22Rv1 (cell line): ENCODE data around the gene CPHXL.

Experiments
- H3K27ac ChIP-seq: fragments of 450-650 bp; 2 replicates; pipeline ENCODE4 v1.5.1; 2017
- ZFX ChIP-seq: fragments of 450-650 bp; IDR thresholded peaks from 2 replicates; pipeline ENCODE4 v1.6.1; 2017; ENCODE audit warnings: antibody characterized with exemption, borderline replicate concordance
- TF ChIP-seq, protein P1 (sequence below): fragments of 450-650 bp; IDR thresholded peaks from 2 replicates; pipeline ENCODE4 v1.5.1; 2017; ENCODE audit warnings: mild to moderate bottlenecking

CPHXL gene

DNA sequence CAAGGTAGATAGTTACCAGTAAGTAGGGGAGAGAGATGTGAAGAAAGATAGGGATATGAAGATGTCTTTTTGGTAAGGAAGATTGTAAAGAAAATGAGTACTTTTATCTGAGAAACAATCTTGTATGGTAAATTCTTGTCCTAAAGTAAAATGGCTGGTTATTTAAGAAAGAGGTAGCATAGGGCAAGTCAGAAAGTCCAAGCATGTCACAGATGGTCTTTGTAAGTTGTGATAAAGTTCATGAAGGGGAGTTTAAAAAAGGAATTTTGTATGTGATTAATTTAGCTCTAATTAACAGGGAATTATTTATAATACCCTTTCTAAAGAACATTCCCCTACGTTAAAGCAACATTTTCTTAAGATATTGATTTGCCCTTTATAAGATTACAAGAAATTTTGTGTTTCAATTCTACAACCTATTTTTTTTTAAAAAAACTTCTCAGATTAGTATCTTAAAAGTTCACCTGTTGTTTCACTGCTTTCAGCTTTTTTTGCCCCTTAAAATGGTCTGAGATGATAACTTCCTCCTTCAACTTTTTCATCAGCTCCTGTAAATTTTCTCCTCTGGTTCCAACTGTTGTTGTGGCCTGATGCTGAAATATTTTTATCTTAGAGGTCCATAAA, 16.2 kb upstream of the CPHXL start:
- no peak overlapping the region for H3K27ac ChIP-seq

DNA sequence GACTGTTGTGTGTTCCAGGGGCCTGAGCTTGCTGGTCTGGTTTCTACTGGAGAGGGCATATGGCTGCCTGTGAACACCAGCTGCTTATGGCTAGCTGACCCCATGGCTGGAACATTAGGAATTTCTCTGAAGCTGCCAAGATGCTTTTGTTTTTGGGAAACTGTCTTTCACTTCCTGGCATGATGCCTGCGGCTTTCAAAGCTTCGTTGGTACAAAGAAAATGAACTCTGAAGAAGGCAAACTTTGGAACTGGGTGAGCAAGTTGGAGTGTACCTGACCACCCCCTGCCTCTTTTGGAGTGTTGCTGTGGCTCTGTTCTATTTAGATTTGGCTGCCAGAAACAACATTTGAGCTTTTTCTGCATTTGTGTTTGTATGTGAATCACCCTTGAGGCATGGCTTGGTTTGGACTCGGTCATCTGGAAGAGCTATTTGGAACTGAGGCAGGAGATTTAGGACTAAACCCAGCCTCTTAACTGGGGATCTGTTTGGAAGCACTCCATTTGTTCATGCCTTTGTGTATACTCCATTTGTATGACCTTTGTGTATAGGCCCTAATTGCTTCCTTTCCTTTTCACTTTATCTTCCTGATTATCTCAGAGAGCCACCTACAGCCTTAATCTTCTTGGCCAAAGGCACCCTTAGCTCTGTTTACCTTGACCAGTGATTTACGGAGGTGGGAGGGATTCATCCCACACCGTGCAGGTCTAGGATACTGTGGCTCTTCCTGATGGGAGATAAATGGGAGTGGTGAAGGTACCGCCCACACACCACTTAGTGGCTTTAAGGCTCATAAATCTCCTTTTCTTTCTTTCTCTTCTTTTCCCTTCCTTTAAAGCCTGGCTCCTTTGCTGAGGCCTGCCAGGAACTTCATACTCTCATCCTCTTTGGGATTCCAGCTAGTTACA, 7.3 kb upstream of the CPHXL start:
- peak overlapping the region; percentile 17; the same call in 1 of the 2 replicates for H3K27ac ChIP-seq
- no peak for TF ChIP-seq ZFX
- TF ChIP-seq, protein P1, sequence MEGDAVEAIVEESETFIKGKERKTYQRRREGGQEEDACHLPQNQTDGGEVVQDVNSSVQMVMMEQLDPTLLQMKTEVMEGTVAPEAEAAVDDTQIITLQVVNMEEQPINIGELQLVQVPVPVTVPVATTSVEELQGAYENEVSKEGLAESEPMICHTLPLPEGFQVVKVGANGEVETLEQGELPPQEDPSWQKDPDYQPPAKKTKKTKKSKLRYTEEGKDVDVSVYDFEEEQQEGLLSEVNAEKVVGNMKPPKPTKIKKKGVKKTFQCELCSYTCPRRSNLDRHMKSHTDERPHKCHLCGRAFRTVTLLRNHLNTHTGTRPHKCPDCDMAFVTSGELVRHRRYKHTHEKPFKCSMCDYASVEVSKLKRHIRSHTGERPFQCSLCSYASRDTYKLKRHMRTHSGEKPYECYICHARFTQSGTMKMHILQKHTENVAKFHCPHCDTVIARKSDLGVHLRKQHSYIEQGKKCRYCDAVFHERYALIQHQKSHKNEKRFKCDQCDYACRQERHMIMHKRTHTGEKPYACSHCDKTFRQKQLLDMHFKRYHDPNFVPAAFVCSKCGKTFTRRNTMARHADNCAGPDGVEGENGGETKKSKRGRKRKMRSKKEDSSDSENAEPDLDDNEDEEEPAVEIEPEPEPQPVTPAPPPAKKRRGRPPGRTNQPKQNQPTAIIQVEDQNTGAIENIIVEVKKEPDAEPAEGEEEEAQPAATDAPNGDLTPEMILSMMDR: no peak

More for the DNA sequence above, 16.2 kb upstream of the CPHXL start:
- TF ChIP-seq, protein P1: no peak
- TF ChIP-seq ZFX: no peak

DNA sequence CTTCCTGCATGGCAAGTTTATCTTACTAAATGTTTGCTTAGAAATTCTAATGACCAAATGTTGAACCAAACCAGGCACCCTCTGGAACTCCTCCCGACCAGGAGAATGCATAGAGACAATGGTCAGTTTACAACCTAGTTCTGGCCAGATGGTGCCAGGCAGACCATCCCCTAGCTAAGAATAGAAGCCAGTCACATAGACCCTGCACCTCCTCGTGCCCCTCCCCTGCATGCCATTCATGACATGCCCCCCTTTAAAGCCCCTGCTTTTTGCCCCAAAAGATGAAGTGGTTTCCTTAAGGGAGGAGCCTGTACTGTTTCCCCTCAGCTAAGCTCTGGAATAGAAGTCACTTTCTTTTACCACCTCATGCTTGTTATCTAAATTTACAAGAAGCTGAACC, 6.6 kb upstream of the CPHXL start:
- TF ChIP-seq, protein P1: no peak
- no peak for TF ChIP-seq ZFX
- H3K27ac ChIP-seq: peak overlapping the region; percentile 17; the same call in 1 of the 2 replicates

DNA sequence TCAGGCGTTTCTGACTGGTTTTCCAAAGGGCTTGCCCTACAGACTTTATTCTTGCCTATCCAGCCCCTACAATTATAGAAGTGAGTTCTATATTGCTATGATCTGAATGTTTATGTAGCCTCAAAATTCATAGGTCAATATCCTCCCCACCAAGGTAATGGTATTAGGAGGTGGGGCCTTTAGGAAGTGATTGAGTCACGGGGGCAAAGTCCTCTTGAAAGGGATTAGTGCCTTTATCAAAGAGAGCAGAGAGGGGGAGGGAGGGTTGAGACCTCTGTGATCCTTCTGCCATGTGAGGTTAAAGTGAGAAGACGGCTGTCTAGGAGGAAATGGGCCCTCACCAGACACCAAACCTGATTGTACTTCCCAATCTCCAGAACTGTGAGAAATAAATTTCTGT, 931 bp upstream of the CPHXL start:
- TF ChIP-seq, protein P1: no peak
- no peak for TF ChIP-seq ZFX
- no peak overlapping the region for H3K27ac ChIP-seq

DNA sequence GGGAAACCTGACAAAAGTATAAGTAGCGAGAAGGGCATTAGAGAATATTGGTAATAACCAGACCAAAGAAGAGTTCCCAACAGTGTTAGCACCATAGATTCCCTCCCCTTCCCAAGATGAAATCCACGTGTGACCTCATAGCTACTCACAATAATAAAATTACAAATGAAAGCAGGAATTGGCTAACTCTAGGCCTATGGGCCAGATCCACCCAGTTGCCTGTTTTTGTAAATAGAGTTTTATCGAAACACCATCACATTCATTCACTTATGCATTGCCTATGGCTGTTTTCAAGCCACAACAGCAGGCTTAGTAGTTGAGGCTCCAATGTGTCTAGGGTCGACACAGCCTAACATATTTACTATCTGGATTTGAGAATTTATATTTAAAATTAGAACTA, 7.8 kb downstream of the CPHXL start:
- H3K27ac ChIP-seq: no peak overlapping the region
- no peak for TF ChIP-seq ZFX

DNA sequence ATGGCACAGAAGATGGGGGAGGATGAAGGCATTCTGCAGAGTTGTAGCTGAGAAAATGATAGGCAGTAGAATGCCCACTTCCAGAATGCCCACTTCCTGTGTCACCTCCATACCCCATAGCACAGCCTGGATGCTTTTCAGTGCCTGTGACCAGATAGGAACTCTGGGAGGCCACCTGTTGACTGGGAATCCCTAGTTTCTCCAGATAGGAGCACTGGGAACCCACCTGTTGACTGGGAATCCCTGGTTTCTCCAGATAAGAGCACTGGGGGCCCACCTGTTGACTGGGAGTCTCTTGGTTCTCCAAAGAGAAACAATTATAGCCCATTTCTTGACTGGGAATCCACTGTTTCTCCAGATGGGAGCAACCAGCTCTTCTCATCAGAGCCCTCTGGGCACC, 11.6 kb downstream of the CPHXL start:
- no peak overlapping the region for H3K27ac ChIP-seq
- no peak for TF ChIP-seq ZFX
- TF ChIP-seq, protein P1: no peak

DNA sequence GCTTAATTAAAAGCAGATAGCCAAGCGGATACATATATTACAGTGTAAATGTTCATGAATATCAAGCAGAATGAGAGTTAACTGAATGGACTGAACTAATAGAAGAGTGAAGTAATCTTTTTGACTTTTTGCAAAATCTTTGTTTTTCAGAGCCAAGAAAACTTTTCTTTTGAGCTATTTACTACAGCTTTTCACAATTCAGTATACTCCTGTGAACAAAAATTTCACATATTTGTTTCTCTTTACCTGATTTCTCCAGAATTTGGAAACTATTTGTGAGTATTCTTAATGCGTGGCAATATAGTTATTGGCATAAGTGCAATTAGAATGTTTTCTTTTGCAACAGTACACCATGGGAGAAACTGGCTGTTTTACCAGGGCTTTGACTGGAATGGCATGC, 15.9 kb downstream of the CPHXL start:
- no peak overlapping the region for H3K27ac ChIP-seq
- TF ChIP-seq ZFX: no peak
- TF ChIP-seq, protein P1: no peak
